DOHH2 (cell line): Measurements from ENCODE around the gene CNBP.

Experiments
- H3F3A ChIP-seq: fragments of 200-600 bp; sonication (generic), shearing (Covaris generic); 2 replicates; pipeline ENCODE4 v1.6.0; 2016; ENCODE audit warnings: antibody characterized with exemption, mild to moderate bottlenecking; ENCODE audit not compliant: control insufficient read depth, insufficient read depth
- H3K27ac ChIP-seq: fragments of 200-600 bp; sonication (generic); 2 replicates; pipeline ENCODE4 v1.5.1; 2014; ENCODE audit warnings: low read depth, mild to moderate bottlenecking, low read length, moderate library complexity
- H3K27me3 ChIP-seq: fragments of 200-600 bp; sonication (generic); 2 replicates; pipeline ENCODE4 v1.6.1; 2014; ENCODE audit warnings: mild to moderate bottlenecking, low read length, mixed read lengths; ENCODE audit not compliant: control insufficient read depth
- H3K36me3 ChIP-seq: fragments of 200-600 bp; sonication (generic); 2 replicates; pipeline ENCODE4 v1.6.1; 2014; ENCODE audit warnings: mild to moderate bottlenecking, low read length, moderate library complexity, mixed read lengths; ENCODE audit not compliant: control insufficient read depth
- H3K4me1 ChIP-seq: fragments of 200-600 bp; sonication (generic); 2 replicates; pipeline ENCODE4 v1.6.1; 2014; ENCODE audit warnings: mild to moderate bottlenecking, low read length, mixed read lengths; ENCODE audit not compliant: control insufficient read depth
- H3K4me2 ChIP-seq: fragments of 200-600 bp; sonication (generic); 2 replicates; pipeline ENCODE4 v1.6.0; 2014; ENCODE audit warnings: mild to moderate bottlenecking, low read length, moderate library complexity
- H3K4me3 ChIP-seq: fragments of 200-600 bp; sonication (generic); 2 replicates; pipeline ENCODE4 v1.5.1; 2014; ENCODE audit warnings: mild to moderate bottlenecking, low read length, mixed read lengths
- H3K79me2 ChIP-seq: fragments of 200-600 bp; sonication (generic); 2 replicates; pipeline ENCODE4 v1.6.1; 2014; ENCODE audit warnings: mild to moderate bottlenecking, low read length, mixed read lengths; ENCODE audit not compliant: control insufficient read depth
- H3K9me2 ChIP-seq: fragments of 200-600 bp; sonication (generic); replicated peaks from 2 replicates; pipeline ENCODE4 v1.6.1; 2014; ENCODE audit warnings: mild to moderate bottlenecking, low read length, mixed read lengths; ENCODE audit not compliant: control insufficient read depth
- H3K9me3 ChIP-seq: fragments of 200-600 bp; sonication (generic); 2 replicates; pipeline ENCODE4 v1.6.1; 2014; ENCODE audit warnings: antibody characterized with exemption, low read length, mixed read lengths; ENCODE audit not compliant: control insufficient read depth, insufficient read depth
- H4K20me1 ChIP-seq: fragments of 200-600 bp; sonication (generic); 2 replicates; pipeline ENCODE4 v1.6.0; 2014; ENCODE audit warnings: low read depth, mild to moderate bottlenecking, antibody characterized with exemption, low read length, moderate library complexity; ENCODE audit not compliant: control insufficient read depth, insufficient read depth
- EZH2phosphoT487 ChIP-seq: fragments of 200-600 bp; sonication (generic); IDR thresholded peaks from 2 replicates; pipeline ENCODE4 v1.6.1; 2017; ENCODE audit warnings: borderline replicate concordance, mild to moderate bottlenecking, antibody characterized with exemption, low read length, moderate library complexity, mixed read lengths
- TF ChIP-seq, protein P1 (sequence below): fragments of 200-600 bp; sonication (generic); IDR thresholded peaks from one replicate; pipeline ENCODE4 v1.5.1; 2014; ENCODE audit warnings: antibody characterized with exemption, mild to moderate bottlenecking, low read depth, low read length; ENCODE audit not compliant: poor library complexity, severe bottlenecking

The CNBP gene

DNA sequence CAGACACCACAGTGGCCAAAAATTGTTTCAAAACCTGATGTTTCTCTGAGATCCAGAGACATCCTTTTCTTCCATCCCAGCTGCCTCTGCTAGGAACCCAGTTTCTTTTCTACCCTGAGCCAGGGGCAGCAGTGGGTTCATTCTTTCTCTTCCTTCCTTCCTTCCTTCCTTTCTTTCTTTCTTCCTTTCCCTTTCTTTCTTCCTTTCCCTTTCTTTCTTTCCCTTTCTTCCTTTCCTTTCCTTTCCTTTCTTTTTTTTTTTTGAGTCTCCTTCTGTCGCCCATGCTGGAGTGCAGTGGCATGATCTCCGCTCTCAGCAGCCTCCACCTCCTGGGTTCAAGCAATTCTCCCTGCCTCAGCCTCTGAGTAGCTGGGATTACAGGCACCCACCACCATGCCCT, 35.0 kb upstream of the CNBP start:
- TF ChIP-seq, protein P1, sequence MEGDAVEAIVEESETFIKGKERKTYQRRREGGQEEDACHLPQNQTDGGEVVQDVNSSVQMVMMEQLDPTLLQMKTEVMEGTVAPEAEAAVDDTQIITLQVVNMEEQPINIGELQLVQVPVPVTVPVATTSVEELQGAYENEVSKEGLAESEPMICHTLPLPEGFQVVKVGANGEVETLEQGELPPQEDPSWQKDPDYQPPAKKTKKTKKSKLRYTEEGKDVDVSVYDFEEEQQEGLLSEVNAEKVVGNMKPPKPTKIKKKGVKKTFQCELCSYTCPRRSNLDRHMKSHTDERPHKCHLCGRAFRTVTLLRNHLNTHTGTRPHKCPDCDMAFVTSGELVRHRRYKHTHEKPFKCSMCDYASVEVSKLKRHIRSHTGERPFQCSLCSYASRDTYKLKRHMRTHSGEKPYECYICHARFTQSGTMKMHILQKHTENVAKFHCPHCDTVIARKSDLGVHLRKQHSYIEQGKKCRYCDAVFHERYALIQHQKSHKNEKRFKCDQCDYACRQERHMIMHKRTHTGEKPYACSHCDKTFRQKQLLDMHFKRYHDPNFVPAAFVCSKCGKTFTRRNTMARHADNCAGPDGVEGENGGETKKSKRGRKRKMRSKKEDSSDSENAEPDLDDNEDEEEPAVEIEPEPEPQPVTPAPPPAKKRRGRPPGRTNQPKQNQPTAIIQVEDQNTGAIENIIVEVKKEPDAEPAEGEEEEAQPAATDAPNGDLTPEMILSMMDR, result no peak
- no peak for TF ChIP-seq EZH2phosphoT487
- Histone ChIP-seq H3K27ac (no peak overlapping the region), H4K20me1 (no peaks in the 10 kb centered on the region), H3K9me2 (no peaks in the 10 kb centered on the region), H3F3A (no peaks in the 10 kb centered on the region), H3K9me3 (no peaks in the 10 kb centered on the region), H3K27me3 (no peaks in the 10 kb centered on the region), H3K36me3 (no peaks in the 10 kb centered on the region), H3K4me1 (no peaks in the 10 kb centered on the region), H3K79me2 (no peaks in the 10 kb centered on the region), H3K4me3 (no peak overlapping the region), H3K4me2 (no peak overlapping the region)

DNA sequence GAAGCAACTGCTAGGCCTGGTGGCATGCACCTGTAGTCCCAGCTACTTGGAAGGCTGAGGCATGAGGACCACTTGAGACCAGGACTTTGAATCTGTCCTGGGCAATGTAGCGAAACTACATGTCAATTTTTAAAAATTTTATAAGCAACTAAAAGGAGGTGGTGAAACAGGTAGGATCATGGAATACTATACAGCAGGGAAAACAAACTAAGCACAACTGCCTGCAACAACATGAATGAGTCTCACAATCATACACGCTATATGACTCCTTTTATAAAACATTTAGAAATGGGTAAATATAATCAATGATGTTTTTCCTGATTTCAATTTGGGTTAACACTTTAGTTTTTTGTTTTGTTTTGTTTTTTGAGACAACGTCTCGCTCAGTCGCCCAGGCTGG, 29.5 kb upstream of the CNBP start:
- no peak overlapping the region for H3K27ac ChIP-seq

DNA sequence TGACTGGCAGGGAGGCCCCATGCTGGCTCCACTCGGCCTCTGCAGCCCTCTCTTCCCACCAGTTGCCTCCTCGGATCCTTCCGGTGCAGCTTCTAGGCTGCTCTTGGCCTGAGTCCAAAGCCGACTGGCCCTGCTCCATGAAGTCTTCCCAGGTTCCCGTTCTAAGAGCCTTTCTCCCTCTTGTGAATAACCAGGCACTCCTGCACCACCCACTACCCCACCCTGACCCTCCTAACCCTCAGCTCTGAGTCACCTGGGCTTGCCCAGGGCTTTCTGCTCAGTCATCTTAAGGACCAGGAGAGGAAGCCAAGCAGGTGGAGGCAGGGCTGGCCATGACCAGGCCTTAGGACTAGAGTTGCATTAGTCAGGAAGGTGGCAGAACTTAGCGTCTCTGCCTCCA, 28.1 kb upstream of the CNBP start:
- no peaks in the 10 kb centered on the region; the same call in 1 of the 2 replicates for H3K27me3 ChIP-seq
- no peaks in the 10 kb centered on the region for H3K79me2 ChIP-seq
- no peaks in the 10 kb centered on the region for H4K20me1 ChIP-seq
- H3K36me3 ChIP-seq, result no peaks in the 10 kb centered on the region
- no peak overlapping the region for H3K27ac ChIP-seq
- TF ChIP-seq EZH2phosphoT487, result no peak
- TF ChIP-seq, protein P1, result no peak
- no peaks in the 10 kb centered on the region for H3F3A ChIP-seq
- no peaks in the 10 kb centered on the region for H3K4me1 ChIP-seq
- no peak overlapping the region for H3K4me2 ChIP-seq
- H3K4me3 ChIP-seq, result no peak overlapping the region
- no peaks in the 10 kb centered on the region for H3K9me3 ChIP-seq
- no peaks in the 10 kb centered on the region for H3K9me2 ChIP-seq

More for the DNA sequence above, 29.5 kb upstream of the CNBP start:
- Histone ChIP-seq H3K27me3 (no peaks in the 10 kb centered on the region; the same call in 1 of the 2 replicates), H3F3A (no peaks in the 10 kb centered on the region), H3K9me2 (no peaks in the 10 kb centered on the region), H3K36me3 (no peaks in the 10 kb centered on the region), H3K4me2 (no peak overlapping the region), H3K9me3 (no peaks in the 10 kb centered on the region), H3K4me1 (no peaks in the 10 kb centered on the region), H4K20me1 (no peaks in the 10 kb centered on the region), H3K4me3 (no peak overlapping the region), H3K79me2 (no peaks in the 10 kb centered on the region)
- TF ChIP-seq, protein P1, result no peak
- no peak for TF ChIP-seq EZH2phosphoT487
